Kasumi-1 (cell line): ENCODE data around the gene AK2.
A peak's percentile ranks its signal among the peaks of the same experiment; 100 is the strongest.
"Not testable (repeated sequence)": the region's sequence is repeated elsewhere in the genome, so short reads cannot be mapped to it uniquely, and the experiment has no call there.

Experiments
- DNase-seq, 2 experiments: peaks; one replicate each; lab custom pipeline; 2025; lab: John Stamatoyannopoulos, UW

The AK2 gene

DNA sequence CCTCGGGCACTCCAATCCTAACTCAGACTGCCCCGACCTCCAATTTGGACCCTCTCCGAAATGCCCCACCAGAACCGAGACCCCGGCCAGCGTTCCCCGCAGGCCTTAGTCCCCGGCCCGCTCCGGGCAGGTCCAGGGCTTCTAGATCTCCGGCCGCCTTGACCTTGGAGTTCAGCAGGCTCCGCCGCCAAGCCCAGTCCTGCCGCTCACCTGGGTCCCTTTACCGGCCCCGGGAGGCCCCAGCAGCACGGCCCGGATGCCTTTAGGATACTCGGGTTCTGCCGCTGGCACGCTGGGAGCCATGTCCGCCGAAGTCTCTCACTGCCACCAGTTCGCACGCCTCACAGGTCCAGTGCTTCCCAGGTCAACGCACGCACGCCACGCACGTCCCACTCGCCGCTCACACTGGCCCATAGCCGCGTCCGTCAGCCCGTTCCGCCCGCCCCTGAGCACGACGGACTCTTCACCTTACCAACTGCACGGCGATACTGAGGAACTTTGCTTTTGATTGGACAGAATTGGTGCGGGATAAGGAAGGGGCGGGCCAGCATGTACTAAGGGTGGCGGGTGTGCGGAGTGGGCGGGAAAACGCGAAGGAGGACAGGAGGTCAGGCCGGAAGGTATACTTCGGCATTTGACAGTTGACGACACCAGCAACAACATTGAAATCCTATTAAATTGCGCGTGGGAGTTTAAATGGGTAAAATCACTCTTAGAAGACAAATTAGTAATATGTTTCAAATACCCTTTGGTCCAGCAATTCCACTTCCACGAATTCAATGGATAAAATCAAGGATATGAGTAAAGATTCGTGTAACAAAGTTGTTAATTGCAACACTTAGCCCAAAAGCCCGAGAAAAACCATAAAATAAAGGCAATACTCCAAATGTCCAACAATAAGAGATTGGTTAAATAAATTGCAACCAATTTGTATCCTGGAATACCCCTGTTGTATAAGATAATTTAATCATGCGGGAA, at the start of gene AK2:
Gene AK2 (minus strand): TSS at position 358 of the 978 bp plus-strand sequence. CDS start 55 bp downstream, at position 303.
- peak; percentile 100 for DNase-seq

- peak; percentile 59 to 80 for DNase-seq
These were observed 49.7 kb upstream of the AK2 start for GRCh38 chr1:33086384-33086850.

- no peak for DNase-seq
These were observed 48.6 kb upstream of the AK2 start for GRCh38 chr1:33085332-33085731.

DNA sequence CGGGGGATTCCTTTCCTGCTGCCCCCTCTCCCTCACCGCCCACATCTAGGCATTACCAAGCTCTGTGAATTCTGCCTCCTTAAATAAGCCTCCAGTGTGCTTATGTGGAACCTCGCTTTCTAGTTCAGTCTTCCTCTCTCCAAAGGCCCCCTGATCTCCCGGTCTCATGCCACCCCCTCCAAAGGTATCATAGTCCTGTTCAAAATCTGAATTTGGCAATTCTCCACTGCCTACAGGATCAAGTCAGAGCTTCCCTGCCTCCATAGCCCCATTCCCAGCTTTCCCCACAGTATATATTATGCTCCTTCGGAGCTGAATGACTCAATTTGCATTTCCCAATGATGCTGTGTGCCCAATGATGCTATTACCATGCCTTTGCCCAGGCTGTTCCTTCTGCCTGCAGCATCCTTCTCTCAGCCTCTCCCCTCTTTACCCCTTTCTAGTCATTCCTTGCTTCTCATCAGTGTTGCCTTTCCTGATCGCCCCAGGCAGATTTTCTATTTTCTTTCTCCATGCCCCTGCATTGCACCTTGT, 46.0 kb upstream of the AK2 start:
- no peak for DNase-seq

DNA sequence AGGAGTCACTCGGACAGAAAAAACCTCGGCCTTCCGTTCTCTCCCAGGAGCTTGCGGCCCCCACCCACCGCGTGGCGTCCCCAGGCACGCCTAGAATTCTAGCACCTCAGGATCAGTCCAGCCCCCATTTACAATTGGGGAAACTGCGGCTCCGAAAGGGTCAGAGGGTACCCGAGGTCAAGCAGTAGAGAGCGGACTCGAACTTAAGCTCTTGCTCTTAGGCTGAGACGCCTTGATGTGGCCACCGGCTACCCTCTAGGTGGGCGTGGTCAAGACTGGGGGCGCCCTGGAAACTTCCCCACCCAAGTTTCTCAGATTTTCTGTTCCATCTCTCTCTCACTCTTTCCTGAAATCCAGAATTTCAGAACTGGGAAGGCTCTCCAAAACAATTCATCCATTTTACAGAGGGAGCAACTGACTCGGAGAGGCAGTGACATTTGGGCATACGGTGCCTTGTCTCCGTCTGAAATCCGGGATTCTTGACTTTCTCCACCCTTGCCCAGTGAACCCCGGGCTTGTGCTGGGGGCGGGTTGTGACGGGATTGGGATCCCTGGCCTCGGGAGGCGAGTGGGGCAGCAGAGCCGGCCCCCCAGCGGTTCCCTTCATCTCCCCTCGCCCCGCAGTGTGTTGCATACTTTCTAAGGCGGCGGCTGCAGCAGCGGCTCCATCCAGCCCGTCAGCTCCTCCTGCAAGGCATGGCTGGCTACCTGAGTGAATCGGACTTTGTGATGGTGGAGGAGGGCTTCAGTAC, 45.0 kb upstream of the AK2 start:
- no peak for DNase-seq

DNA sequence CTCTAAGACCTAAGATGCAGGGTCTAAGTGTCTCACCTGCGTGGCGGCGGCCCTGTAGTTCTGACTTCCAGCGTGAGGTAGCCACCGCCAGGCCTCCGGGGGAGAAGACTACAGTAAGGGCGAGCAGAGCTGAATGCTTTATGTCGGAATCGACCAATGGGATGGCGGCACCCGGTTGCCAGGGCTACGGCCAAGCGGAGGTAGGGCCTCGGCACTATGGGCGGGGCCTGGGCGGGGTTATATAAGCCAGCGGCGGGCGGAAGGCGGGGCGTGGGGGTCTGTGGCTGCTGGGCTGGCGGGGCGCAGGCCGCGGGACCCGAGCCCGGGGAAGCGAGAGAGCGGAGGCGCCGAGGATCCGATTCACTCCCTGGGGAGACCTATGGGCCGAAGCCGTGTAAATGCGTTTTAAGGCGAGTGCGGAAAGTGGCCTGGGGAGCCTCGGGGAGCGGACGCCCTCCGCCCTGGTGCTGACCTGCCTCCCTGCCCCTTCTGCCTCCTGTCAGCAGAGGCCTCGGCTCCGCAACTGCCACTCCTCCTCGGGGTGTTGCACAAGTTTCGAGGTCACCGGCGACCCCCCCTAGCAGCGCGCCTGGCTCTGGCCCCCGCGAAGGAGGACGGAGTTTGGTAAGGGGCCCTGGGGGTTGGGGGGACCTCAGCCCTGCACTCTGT, 44.3 kb upstream of the AK2 start, which contains the start of gene AZIN2:
Gene AZIN2 (plus strand): TSS at position 269 of the 669 bp plus-strand sequence. CDS start 1,097 bp downstream, outside the sequence.
- DNase-seq = peak; percentile 77 to 88

- no peak for DNase-seq
These were observed 43.7 kb upstream of the AK2 start for GRCh38 chr1:33080373-33080772.

GRCh38 chr1:33078030-33078591, 41.4 kb upstream of the AK2 start:
- DNase-seq = no peak

DNA sequence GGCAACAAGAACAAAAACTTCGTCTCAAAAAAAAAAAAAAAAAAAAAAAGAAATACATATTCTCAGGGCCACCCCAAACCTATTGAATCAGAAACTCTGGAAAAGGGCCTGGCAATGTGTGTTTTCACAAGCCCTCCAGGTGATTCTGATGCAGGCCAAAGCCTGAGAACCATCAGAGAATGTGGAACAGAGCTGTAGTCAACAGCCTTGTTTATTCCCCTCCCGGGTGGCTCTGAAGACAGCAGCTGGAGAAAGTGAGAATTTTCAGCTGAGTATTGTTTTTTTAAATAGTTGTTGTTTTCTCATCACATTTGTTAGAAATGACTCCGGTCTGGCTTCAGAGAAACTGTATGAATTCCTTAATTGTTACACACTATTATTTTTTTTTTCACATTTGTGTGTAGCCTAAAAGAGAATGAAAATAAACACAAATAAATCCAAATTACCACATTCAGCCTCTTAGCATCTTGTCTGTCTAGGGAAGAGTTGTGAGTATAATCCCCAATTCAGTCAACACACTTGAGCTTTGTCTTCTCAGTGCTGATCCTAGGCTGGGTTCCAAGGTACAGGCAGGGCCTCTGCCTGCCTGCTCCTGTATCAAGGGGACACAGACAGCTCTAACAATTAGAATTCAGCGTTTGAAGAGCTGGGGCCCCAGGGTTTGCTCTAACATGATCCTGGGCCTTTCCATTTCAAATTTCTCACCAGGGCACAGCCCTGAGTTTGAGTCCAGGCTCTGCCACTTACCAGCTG, 37.7 kb upstream of the AK2 start:
- DNase-seq = no peak

GRCh38 chr1:33072707-33073106, 36.0 kb upstream of the AK2 start:
- no peak for DNase-seq

DNA sequence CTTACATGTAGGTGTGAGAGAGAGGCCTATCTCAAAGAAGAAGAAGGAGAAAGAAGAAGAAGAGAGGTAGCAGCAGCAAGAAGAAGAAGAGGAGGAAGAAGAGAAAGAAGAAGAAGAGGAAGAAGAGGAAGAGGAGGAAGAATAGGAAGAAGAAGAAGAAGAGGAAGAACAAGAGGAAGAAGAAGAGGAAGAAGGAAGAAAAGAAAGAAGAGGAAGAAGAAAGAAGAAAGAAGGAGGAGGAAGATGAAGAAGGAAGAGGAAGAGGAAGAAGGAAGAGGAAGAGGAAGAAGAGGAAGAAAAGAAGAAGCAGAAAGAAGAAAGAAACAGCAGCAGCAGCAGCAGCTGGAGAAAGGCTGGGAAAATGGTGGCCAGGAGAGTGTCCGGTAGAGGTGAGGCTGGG, 33.9 kb upstream of the AK2 start:
- no peak for DNase-seq

DNA sequence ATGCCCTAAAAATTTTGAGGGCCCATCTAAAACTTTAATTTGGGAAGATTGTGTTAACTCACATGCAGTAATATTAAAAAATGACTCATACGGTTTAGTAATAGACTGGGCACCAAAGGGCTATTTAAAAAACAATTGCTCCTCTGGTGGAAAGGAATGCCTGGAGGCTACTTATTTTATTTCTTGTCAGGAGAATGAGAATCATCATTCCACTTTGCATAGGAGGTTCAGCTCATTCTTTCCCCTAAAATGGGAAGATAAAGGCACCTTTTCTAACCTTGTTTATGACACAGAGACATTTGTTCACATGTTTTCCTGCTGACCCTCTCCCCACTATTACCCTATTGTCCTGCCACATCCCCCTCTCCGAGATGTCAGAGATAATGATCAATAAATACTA, 31.4 kb upstream of the AK2 start:
- not testable (repeated sequence) for DNase-seq

- not testable (repeated sequence) for DNase-seq
These were observed 29.8 kb upstream of the AK2 start for GRCh38 chr1:33066477-33066876.

GRCh38 chr1:33065301-33065700, 28.6 kb upstream of the AK2 start:
- DNase-seq = no peak

DNA sequence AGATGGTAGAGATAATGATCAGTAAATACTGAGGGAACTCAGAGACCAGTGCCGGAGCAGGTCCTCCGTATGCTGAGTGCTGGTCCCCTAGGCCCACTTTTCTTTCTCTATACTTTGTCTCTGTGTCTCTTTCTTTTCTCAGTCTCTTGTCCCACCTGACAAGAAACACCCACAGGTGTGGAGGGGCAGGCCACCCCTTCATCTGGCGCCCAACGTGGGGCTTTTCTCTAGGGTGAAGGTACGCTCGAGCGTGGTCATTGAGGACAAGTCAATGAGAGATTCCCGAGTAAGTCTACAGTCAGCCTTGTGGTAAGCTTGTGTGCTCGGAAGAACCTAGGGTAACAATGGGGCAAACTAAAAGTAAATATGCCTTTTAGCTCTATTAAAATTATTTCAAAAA, 27.6 kb upstream of the AK2 start:
- DNase-seq = not testable (repeated sequence)

- DNase-seq = no peak
These were observed 25.2 kb upstream of the AK2 start for GRCh38 chr1:33061834-33062233.

DNA sequence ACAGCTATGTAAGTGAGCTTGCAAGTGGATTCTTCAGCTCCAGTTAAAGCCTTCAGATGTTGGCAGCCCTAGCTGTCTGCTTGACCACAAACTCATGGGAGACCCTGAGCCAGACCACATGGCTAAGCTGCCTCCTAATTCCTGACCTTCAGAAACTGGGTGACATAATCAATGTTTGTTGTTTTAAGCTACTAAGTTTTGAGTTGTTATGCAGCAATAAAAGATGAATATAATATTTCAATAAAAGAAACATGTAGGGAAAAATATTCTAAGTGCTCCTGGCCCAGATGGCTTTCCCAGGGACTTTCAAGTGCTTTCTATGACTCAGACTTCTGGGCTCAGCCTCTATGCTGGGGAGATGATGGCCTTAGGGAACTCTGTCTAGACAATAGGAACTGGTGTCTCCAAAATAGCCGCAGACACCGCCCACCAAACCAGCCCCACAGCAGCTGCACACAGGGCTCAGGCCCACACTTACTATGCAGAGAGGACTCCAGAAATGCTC, 23.9 kb upstream of the AK2 start:
- DNase-seq = no peak

- DNase-seq = no peak
These were observed 20.4 kb upstream of the AK2 start for GRCh38 chr1:33057095-33057494.

- no peak for DNase-seq
These were observed 19.7 kb upstream of the AK2 start for GRCh38 chr1:33056426-33056825.

GRCh38 chr1:33055210-33056008, 18.7 kb upstream of the AK2 start:
- peak; percentile 33 to 35 for DNase-seq
